Activated CD8-positive, alpha-beta memory T cell treated with anti-CD3 and anti-CD28 coated beads, Interleukin-2, amount 50 U/mL, for 1 hour (primary cell): Measurements from ENCODE around the gene DNM3.

ENCODE experiments used
- DNase-seq: peaks from one replicate; pipeline ENCODE4 v3.0.0-alpha.2; 2020; ENCODE audit errors: extremely low read depth

Gene DNM3

GRCh38 chr1:171919891-171920887 lies 78.9 kb downstream of the DNM3 start:
- no peak for DNase-seq

GRCh38 chr1:171922999-171923398 lies 81.7 kb downstream of the DNM3 start:
- DNase-seq: no peak

GRCh38 chr1:171929121-171929520 lies 87.8 kb downstream of the DNM3 start:
- DNase-seq: no peak

- DNase-seq: no peak
Measured at GRCh38 chr1:171931752-171932151, 90.5 kb downstream of the DNM3 start.

- DNase-seq: no peak
Measured at GRCh38 chr1:171934664-171935063, 93.4 kb downstream of the DNM3 start.

- no peak for DNase-seq
Measured at GRCh38 chr1:171935086-171935485, 93.8 kb downstream of the DNM3 start.

GRCh38 chr1:171935664-171936063 lies 94.4 kb downstream of the DNM3 start:
- DNase-seq: no peak

- no peak for DNase-seq
Measured at GRCh38 chr1:171937938-171938337, 96.6 kb downstream of the DNM3 start.

- no peak for DNase-seq
Measured at GRCh38 chr1:171939740-171940139, 98.4 kb downstream of the DNM3 start.

GRCh38 chr1:171940368-171940767 lies 99.1 kb downstream of the DNM3 start:
- DNase-seq: no peak

- no peak for DNase-seq
Measured at GRCh38 chr1:171941920-171942319, 100.6 kb downstream of the DNM3 start.

- DNase-seq: no peak
Measured at GRCh38 chr1:171943973-171944561, 102.8 kb downstream of the DNM3 start.

GRCh38 chr1:171948511-171948910 lies 107.2 kb downstream of the DNM3 start:
- DNase-seq: no peak

- DNase-seq: no peak
Measured at GRCh38 chr1:171949316-171949715, 108.0 kb downstream of the DNM3 start.

GRCh38 chr1:171953835-171954234 lies 112.5 kb downstream of the DNM3 start:
- no peak for DNase-seq

GRCh38 chr1:171954361-171954760 lies 113.1 kb downstream of the DNM3 start:
- DNase-seq: no peak

- no peak for DNase-seq
Measured at GRCh38 chr1:171961861-171962260, 120.6 kb downstream of the DNM3 start.

- no peak for DNase-seq
Measured at GRCh38 chr1:171963762-171964161, 122.5 kb downstream of the DNM3 start.

GRCh38 chr1:171965777-171966176 lies 124.5 kb downstream of the DNM3 start:
- DNase-seq: no peak

- DNase-seq: no peak
Measured at GRCh38 chr1:171966426-171967220, 125.3 kb downstream of the DNM3 start.

GRCh38 chr1:171969226-171969625 lies 127.9 kb downstream of the DNM3 start:
- DNase-seq: no peak

GRCh38 chr1:171969813-171970212 lies 128.5 kb downstream of the DNM3 start:
- DNase-seq: no peak
